Panc1 (cell line): ENCODE results near the gene CXCL1. TPM values are rescaled to one million over a fixed set of nuclear protein-coding genes. Genes with fewer than 3 reads are reported as not detected.

Experiments
- ATAC-seq: fragments of 200-7000 bp; cut with Tn5 transposase; 2 replicates; pipeline ENCODE4 v1.9.1; 2020; ENCODE audit warnings: mild to moderate bottlenecking, moderate library complexity
- BruUV-seq: library from RNA; stranded (reverse); fragments of 400-500 nt; replicated peaks from 2 replicates; lab custom pipeline; 2021; lab: Mats Ljungman, UMichigan
- CTCF ChIA-PET: fragments of 300-600 bp; sonication (Branson Sonifier 250); formaldehyde crosslinking; loops from one replicate; lab custom pipeline; 2022; ENCODE audit warnings: antibody characterized with exemption; lab: Charles Lee
- POLR2A ChIA-PET: fragments of 300-600 bp; sonication (Branson Sonifier 250); formaldehyde crosslinking; loops from one replicate; lab custom pipeline; 2022; ENCODE audit warnings: antibody characterized with exemption; lab: Charles Lee
- DNase-seq: peaks from one replicate; pipeline ENCODE4 v3.0.0-alpha.2; 2010; ENCODE audit warnings: low read depth, low spot score
- H3K27ac ChIP-seq: 2 replicates; pipeline ENCODE4 v1.5.1; 2011; ENCODE audit warnings: mild to moderate bottlenecking, low read length, inconsistent platforms
- H3K27me3 ChIP-seq: fragments of 200-500 bp; sonication (Bioruptor generic); 2 replicates; pipeline ENCODE4 v1.6.0; 2014; ENCODE audit warnings: low read length, inconsistent platforms; ENCODE audit not compliant: control insufficient read depth, insufficient read depth
- H3K36me3 ChIP-seq: fragments of 200-500 bp; sonication (Bioruptor generic); 2 replicates; pipeline ENCODE4 v1.5.1; 2014; ENCODE audit warnings: inconsistent platforms, mild to moderate bottlenecking, low read length, moderate library complexity; ENCODE audit not compliant: control insufficient read depth, insufficient read depth
- H3K4me1 ChIP-seq: 2 replicates; pipeline ENCODE4 v1.5.1; 2011; ENCODE audit warnings: inconsistent platforms, mild to moderate bottlenecking, low read length, moderate library complexity; ENCODE audit not compliant: control insufficient read depth, insufficient read depth
- H3K4me3 ChIP-seq, 2 experiments: 2 replicates each; pipeline ENCODE4 v1.5.1; 2011 to 2012; ENCODE audit warnings: low read depth in 2 of 2, low read length in 2 of 2, mild to moderate bottlenecking in 2 of 2, inconsistent platforms in 1 of 2, moderate library complexity in 1 of 2
- H3K9me3 ChIP-seq: fragments of 200-500 bp; sonication (Bioruptor generic); 2 replicates; pipeline ENCODE4 v1.5.1; 2014; ENCODE audit warnings: low read depth, mild to moderate bottlenecking, inconsistent platforms, low read length, moderate library complexity; ENCODE audit not compliant: control insufficient read depth, insufficient read depth
- CTCF ChIP-seq: fragments of 450-650 bp; IDR thresholded peaks from 2 replicates; pipeline ENCODE4 v1.5.1; 2017; ENCODE audit warnings: mild to moderate bottlenecking
- POLR2AphosphoS5 ChIP-seq: IDR thresholded peaks from 2 replicates; pipeline ENCODE4 v1.6.1; 2012; ENCODE audit warnings: mild to moderate bottlenecking, low read depth, low read length, moderate library complexity
- REST ChIP-seq, 2 experiments: IDR thresholded peaks; 2 replicates each; pipeline ENCODE4 v1.6.1; 2011 to 2012; ENCODE audit warnings: low read depth in 2 of 2, control low read depth in 1 of 2, low read length in 1 of 2, mild to moderate bottlenecking in 1 of 2, moderate library complexity in 1 of 2; ENCODE audit not compliant: insufficient read depth in 1 of 2
- SIN3A ChIP-seq: IDR thresholded peaks from 2 replicates; pipeline ENCODE4 v1.6.1; 2012; ENCODE audit warnings: low read depth, mild to moderate bottlenecking, low read length, moderate library complexity, borderline replicate concordance; ENCODE audit not compliant: insufficient read depth
- TCF7L2 ChIP-seq: IDR thresholded peaks from 2 replicates; pipeline ENCODE4 v1.6.1; 2011; ENCODE audit warnings: mild to moderate bottlenecking, low read depth, low read length, inconsistent platforms
- in situ Hi-C: cut with HindIII; loops from 2 replicates; pipeline ENCODE4 v1.10.0; 2016; ENCODE audit warnings: low sequenced_read_pairs, low pct_unique_long_range_greater_than_20kb
- intact Hi-C: fragments of 100-400 bp; cut with micrococcal nuclease; formaldehyde crosslinking; loops from one replicate; pipeline ENCODE4 v1.10.0; 2022; ENCODE audit not compliant: unreplicated experiment
- total RNA-seq: library from RNA; stranded (reverse); gene quantifications from one replicate; pipeline ENCODE4 v1.2.1, GENCODE V29; 2021; ENCODE audit not compliant: unreplicated experiment

CXCL1 gene
- total RNA-seq, 1 experiment from 2014 or later: 12.8 TPM

DNA sequence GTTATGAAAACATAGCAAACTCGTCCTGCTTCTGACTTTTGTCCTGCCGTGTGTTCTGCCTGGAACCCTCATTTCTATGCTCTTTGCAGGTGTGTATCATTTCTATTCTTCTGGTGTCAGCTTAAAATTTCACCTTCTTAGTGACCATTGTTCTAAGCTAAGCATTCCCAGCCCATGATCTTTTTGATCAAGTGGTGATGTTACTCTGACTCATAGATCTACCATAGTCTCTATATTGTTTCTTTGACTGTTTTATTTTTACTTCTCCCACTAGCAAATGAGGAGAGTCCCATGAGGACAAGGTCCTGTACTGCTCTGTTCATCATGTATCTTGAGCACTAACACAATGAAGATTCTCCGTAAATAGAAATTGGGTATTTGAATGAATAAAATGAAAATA, 46.8 kb upstream of the CXCL1 start:
- TF ChIP-seq TCF7L2: no peak
- TF ChIP-seq REST (IDR thresholded peaks at IDR 0.05; ENCODE audit: insufficient read depth in 1 of 2, low read depth in 2 of 2, low read length in 1 of 2): no peak
- TF ChIP-seq SIN3A: no peak
- no peak for TF ChIP-seq CTCF
- no peak for TF ChIP-seq POLR2AphosphoS5
- Histone ChIP-seq H3K4me3 (no peak overlapping the region), H3K36me3 (no peaks in the 10 kb centered on the region), H3K27me3 (no peaks in the 10 kb centered on the region), H3K9me3 (no peaks in the 10 kb centered on the region; the same call in 1 of the 2 replicates), H3K4me1 (no peaks in the 10 kb centered on the region), H3K27ac (no peak overlapping the region)
- intact Hi-C loops (no loop called here), in situ Hi-C loops (no loop called here)
- CTCF ChIA-PET: no interaction called here
- no peak for ATAC-seq
- BruUV-seq: no TSS peak
- POLR2A ChIA-PET: no interaction called here
- no peak for DNase-seq

DNA sequence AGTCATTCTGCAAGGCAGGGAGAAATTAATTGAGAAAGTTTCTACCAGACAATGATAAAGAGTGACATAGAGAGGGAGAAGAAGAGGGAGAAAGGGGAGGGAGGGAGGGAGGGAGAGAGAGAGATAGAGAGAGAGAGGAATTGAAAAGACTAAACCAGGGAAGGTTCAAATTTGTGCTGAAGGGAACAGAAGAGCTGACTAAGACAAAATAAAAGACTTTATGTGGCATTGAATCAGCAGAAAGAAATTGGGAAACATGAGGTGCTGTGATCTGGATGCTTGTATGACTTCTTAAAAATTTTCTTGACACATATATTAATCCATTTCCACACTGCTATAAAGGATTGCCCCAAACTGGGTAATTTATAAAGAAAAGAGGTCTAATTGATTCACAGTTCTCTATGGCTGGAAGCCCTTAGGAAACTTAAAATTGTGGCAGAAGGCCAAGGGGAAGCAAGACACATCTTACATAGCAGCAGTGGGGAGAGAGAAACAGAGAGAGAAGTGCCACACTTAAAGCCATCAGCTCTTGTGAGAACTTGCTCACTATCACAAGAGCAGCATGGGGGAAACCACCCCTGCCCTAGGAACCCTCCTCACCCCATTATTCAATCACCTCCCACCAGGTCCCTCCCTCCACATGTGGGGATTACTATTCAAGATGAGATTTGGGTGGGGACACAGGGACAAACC, 46.2 kb upstream of the CXCL1 start:
- Histone ChIP-seq H3K4me3 (no peak overlapping the region), H3K36me3 (no peaks in the 10 kb centered on the region), H3K9me3 (no peaks in the 10 kb centered on the region; the same call in 1 of the 2 replicates), H3K27me3 (no peaks in the 10 kb centered on the region), H3K4me1 (no peaks in the 10 kb centered on the region), H3K27ac (no peak overlapping the region)
- CTCF ChIA-PET: no interaction called here
- ATAC-seq: no peak
- BruUV-seq: no TSS peak
- no peak for DNase-seq
- POLR2A ChIA-PET: no interaction called here
- in situ Hi-C loops (no loop called here), intact Hi-C loops (no loop called here)
- TF ChIP-seq CTCF (no peak), SIN3A (no peak), REST (IDR thresholded peaks at IDR 0.05; ENCODE audit: insufficient read depth in 1 of 2, low read depth in 2 of 2, low read length in 1 of 2) (no peak), TCF7L2 (no peak), POLR2AphosphoS5 (no peak)
